Measurements from ENCODE around the gene SVOPL.

Gene SVOPL

DNA sequence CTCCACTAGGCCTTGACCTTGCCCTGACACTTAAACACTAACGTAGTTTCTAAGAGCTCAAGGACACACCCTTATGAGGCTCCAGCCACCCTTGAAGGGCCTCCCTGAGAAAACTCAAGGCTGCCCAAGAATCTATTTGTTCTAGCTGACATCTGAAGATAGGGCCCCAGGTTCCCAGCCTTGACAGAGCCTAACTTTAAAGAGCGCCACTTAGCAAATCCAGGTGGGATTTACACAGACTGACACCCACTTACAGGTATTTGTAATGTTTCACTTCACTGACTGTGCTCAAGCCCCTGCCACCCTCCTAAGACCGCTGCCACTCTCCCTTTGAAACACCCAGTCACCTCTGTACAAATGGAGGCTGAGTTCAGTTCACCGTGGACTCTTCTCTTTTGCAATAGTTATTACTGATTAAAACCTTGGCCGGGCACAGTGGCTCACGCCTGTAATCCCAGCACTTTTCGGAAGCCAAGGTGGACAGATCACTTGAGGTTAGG is 90.4 kb downstream of the SVOPL start:
- no peak for DNase-seq (ENCODE audit: low spot score)
- FAIRE-seq = no peak

DNA sequence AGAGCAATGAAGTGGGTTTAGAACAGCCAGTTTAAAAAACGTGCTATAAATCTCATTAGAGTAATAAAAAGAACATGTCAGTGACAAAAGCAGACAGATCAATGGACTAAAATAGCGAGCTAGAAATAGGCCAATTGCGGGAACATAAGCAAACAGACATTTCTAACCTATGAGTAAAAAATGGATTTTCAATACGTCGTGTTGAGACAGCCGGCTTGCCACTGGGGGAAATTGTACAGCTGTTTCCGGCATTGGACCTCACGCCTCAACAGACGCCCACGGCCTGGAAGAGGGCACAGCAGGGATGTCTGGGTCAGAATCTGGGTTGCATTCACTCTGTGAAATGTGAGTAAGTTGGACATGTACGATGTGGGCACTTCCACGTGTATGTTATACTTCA is 92.9 kb downstream of the SVOPL start:
- FAIRE-seq (no peak), DNase-seq (ENCODE audit: low spot score) (peak; percentile 6)

DNA sequence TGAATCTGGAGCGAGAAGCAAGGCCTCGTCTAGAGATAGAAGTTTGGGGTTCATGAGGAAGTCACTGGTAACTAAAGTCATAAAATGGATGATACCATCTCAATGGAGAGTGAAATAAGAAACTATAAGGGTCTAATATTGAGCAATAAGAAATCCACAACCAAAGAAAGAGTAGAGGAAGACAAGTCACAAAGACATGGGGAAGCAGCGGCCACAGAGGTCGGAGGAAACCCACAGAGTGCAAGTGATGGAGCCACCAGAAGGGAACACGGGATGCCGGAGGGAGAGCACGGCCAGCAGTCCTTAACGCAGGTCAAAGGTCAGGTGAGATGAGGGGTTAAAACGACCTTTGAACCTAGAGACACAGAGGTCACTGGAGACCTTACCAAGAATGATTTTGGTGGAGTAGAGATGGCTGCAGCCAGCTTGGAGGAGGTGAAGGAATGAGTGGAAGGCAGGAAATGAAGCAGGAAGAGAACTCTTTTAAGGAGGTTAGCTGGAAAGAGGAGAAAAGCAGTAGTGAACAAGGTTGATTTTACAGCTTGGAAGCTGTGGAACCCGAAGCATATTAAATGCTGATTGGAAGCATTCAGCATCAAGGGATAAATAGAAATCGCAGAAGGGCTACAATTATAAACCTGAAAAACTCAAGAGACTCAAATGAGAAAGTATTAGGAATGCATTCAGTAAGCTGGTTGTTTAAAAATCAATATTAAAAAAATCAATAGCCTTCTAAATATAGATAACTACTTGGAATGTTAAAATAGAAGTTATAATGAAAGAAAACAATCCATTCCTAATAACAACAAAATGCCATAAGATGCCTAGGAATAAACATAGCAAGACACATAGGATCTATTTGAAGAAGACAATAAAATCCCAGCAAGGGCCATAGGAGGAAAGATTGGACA is 93.7 kb downstream of the SVOPL start:
- FAIRE-seq (no peak), DNase-seq (ENCODE audit: low spot score) (no peak)

DNA sequence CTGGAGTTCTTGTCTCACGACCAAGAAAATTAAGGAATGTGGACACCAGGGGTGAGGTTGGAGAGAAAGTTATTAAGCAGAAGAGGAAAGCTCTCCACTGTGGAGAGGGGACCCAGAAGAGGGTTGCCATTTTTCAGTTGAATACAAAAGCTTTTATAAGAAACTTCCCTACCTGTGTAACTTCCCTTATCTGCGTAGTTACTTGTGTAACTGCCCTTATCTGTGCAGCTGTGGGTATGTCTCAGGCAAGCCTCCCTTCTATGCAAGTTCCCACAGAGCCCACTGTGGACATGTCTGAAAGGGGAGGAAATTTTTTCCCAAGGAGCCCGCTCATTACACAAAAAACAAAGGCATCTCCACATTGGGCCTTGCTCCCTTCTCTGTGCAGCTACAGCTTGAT is 94.9 kb downstream of the SVOPL start:
- no peak for FAIRE-seq
- DNase-seq (ENCODE audit: low spot score) = no peak

DNA sequence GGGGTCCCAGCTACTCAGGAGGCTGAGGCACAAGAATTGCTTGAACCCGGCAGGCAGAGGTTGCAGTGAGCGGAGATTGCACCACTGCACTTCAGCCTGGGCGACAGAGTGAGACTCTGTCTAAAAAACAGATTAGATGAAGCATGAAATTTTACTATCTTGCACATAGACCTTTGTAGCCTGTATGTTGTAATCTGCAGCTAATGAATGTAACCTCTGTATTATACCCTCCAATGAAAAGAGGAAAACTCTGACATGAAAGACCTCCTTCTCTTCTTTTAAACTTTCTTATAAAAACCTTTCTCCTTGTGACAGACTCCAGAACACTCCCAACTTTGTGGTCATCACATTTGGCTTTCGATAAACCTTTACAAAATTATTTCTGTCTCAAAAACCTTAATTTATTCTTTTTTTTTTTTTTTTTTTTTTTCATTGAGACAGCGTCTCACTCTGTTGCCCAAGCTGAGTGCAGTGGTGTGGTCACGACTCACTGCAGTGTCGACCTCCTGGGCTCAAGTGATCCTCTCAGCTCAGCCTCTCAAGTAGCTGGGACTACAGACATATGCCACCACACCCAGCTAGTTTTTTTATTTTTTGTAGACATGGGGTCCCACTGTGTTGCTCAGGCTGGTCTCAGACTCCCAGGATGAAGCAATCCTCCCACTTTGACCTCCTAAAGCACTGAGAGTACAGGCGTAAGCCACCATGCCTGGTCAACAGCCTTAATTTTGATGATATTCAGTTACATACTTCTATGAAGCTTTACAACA is 97.4 kb downstream of the SVOPL start:
- FAIRE-seq (no peak), DNase-seq (ENCODE audit: low spot score) (no peak)

DNA sequence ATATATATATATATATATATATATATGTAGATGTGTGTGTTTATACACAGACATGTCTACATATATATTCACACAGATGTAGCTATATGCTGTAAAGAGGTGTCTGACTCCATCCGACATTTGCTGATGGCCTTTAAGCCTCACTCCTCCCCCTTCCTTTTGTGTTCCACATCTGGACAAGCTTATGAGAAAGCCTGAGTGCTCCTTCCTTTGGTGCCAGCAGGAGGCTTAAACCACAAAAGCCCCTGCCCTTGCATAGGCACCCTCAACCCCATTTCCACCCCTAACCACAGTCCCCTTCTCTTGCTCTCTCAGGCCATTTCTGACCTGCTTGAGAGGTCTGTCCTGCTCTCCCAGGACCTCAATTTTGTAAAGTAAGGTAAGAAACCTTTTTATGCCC is 98.7 kb downstream of the SVOPL start:
- no peak for FAIRE-seq
- DNase-seq (ENCODE audit: low spot score) = no peak

DNA sequence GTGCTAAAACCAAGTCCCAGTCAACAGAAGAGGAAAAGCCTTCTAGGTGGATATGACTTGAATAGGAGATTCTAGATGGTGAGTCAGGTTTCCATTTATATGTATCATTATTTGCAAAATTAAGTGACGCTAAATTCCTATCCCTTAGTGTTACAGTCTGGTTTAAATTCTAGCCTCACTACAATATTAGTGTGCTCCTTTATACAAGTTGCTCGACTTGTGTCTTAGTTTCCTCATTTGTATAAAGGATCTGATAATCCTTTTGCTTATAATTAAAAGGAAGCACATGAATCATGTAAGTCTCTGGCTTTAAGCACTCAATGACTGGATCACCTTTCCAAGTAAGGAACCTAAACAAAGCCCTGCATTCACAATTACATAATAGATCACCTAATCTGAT is 105.7 kb downstream of the SVOPL start:
- FAIRE-seq = no peak
- no peak for DNase-seq (ENCODE audit: low spot score)

DNA sequence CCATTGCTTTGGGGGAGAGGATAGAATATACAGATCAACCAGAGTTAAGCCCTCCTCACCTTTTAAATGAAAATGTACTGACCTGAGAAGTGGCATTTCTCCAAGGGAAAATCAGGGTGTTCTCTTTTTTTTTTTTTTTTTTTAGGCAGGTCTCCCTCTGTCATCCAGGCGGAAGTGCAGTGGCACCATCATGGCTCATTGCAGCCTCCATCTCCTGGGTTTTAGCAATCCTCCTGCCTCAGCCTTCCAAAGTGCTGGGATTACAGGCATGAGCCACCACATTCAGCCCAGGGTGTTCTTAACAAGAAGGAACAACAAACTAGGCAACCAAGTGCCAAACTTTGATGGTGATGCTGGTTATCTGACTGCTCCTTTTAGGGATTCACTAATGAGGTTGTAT is 111.0 kb downstream of the SVOPL start:
- FAIRE-seq = no peak
- DNase-seq (ENCODE audit: low spot score) = no peak

DNA sequence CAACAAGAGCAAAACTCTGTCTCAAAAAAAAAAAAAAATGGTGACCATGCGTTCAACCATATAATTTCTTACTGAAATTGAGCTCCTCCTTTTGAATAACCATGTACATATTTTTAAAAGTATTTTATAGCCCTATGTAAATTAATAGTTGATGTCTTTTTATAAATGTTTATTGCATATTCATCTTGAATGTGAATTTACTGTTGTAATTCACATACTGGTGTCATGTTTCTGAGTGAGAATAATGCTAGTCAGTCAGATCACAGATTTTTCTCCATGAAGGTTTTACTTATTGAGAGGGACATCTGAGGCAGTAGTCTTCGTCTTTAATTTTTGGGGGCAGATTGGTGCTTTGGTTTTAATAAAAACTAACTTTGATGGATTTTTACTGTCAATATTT is 112.2 kb downstream of the SVOPL start:
- FAIRE-seq (no peak), DNase-seq (ENCODE audit: low spot score) (no peak)

DNA sequence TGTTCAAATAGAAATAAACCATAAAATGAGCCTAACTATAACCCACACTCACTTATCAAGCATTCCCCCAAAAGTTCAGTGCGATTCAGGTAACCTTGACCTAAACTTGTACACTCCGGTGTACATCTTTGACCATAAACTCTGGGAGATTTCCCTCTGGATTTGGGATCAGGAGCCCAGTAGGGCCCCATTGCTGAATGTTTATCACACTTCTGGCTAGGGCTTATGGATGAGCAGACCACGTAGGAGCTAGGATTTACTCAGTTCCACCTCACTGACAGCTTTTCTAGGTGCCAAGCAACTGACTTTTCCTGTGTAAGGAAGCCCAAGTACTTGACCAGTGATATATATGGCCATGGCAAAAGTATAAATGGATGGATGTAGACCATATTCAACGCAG is 113.7 kb downstream of the SVOPL start:
- no peak for FAIRE-seq

DNA sequence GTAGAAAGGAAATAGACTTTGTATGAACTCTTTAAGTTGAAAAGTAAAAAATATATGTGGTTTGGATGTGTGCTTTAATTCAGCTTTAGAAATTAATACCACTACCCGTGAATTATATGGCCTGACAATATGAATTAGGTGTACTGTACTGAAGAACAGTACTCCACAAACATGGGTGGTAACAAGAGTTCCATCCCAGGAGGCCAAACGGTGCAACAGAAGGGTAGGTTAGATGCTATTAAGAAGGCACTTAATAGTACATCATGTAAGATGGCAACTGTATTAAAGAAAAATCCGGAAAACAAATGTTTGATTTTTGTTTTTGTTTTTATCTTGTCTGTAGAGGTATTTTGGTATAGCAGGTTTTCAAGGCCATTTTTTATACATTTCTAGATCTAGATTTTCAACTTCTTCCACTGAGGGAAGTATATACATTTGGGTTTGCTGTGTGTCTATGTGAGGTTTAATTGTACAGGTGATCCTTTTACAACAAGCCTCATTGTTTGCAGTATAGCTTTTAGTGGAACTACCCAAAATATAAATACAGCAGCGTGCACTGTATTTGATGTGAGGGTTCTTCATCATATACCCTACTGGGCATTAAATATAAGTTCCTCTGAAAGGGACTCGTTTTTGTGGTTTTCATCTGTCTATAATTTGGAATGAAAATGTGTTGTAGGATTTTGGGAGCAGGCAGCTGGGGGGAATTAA is 115.7 kb downstream of the SVOPL start:
- no peak for DNase-seq (ENCODE audit: low spot score)
- no peak for FAIRE-seq

More for the DNA sequence above, 113.7 kb downstream of the SVOPL start:
- no peak for DNase-seq (ENCODE audit: low spot score)

DNA sequence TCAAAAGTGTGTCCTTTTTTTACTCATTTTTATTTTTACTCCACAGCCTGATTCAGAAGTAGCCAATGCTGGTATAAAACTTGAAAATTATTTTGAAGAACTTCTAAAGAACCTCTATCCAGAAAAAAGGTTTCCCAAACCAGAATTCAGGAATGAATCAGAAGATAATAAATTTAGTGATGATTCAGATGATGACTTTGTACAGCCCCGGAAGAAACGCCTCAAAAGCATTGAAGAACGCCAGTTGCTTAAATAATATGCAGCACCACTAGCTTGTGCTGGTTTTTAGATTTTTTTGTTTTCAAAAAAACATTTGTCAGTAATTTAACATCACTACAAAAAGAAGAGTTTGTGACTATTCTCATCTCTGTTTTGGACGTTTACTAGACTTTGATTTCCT is 116.5 kb downstream of the SVOPL start:
- DNase-seq (ENCODE audit: low spot score) (no peak), FAIRE-seq (no peak)

DNA sequence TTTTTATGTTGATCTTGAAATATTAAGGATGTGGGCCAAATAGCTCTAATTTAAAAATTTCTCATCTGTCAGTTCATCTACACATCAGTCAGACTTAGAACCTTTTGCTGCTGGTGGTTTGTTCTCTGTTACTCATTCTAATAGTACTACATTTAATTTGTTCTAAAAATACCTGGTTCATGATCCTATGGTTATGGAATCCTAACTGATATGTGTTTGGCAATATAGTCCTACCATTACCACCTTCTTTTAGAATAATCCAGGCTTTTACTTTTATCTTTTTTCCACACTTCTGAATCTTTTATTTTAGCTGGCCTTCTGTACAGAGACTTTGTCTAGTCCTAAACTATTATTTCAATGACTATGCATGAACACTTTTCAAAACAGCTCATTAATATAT is 116.9 kb downstream of the SVOPL start:
- no peak for FAIRE-seq
- DNase-seq (ENCODE audit: low spot score) = no peak

DNA sequence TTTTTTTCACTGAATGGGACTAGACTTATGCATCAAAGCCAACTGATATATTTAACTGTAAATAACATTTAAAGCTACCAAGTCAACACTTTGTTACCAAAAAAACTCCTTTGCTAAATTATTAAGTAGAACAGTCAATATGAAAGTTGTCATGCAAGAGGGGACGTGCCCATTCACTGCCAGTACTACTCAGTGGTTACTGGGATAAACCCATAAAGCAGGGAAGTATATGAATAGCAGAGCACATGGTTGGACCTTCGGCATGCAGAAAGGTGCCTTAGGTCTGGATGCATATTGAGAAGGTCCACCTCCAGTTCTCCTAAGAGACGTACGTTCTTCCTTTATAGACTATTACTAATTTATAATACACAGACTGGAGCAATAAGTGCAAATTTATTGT is 120.1 kb downstream of the SVOPL start:
- FAIRE-seq = no peak

DNA sequence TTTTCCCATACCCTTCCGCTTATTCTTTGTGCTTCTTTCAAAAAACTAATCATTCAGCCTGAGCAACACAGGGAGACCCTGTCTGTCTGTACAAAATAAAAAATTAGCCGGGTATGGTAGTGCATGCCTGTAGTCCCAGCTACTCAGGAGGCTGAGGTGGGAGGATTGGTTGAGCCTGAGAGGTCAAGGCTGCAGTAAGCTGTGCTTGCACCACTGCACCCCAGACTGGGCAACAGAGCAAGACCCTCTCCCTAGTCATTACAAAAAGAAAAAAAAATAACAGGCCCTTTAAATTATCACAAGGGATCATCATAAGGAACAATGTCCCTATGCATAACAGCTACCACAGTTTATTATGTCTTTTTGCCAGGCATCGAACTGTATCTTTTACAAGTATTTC is 121.5 kb downstream of the SVOPL start:
- no peak for DNase-seq (ENCODE audit: low spot score)
- no peak for FAIRE-seq

More for the DNA sequence above, 120.1 kb downstream of the SVOPL start:
- no peak for DNase-seq (ENCODE audit: low spot score)

DNA sequence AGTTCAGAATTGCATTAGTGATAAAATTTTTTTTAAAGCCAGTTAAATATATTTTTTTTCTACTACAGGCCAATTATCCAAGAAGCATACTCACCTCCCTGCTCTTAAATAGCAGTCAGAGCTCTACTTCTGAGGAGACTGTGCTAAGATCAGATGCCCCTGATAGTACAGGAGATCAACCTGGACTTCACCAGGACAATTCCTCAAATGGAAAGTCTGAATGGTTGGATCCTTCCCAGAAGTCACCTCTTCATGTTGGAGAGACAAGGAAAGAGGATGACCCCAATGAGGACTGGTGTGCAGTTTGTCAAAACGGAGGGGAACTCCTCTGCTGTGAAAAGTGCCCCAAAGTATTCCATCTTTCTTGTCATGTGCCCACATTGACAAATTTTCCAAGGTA is 122.0 kb downstream of the SVOPL start:
- no peak for DNase-seq (ENCODE audit: low spot score)
- FAIRE-seq = no peak

DNA sequence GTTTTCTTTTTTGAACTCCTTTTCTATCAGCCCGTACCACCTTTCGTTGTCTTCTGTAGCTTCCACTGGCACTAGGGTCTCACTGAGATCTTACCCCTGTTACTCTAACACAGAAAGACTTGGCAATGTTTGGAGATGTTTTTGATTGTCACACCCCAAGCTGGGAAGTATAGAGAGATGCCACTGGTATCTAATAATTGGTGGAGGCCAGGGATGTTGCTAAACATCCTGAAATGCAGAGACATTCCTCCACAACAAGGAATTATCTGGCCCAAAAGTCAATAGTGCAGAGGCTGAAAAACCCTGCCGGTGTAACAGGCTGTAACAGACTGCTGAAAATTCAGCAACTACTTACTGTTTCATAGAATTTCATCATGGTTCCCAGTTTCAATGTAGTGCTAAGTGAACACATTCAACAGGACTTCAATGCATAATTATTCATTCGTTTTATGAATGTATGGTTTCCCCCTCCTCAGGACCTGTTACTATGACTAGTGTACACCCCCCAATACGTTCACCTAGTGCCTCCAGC is 125.2 kb downstream of the SVOPL start:
- DNase-seq (ENCODE audit: low spot score) = no peak
- FAIRE-seq = no peak

DNA sequence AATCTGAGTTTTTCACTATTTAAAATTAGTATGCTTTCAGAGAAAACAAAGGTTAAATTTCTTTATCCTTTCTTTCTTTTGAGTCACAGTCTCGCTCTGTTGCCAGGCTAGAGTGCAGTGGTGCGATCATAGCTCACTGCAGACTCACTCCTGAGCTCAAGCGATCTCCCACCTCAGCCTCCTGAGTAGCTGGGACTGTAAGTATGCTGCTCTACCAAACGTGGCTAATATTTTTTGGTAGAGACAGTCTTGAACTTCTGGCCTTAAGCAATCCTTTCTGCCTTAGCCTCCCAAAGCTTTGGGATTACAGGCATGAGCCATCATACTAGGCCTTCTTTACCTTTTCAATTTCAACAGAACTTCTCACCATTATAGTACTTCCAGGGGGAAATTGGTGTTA is 127.4 kb downstream of the SVOPL start:
- FAIRE-seq (no peak), DNase-seq (ENCODE audit: low spot score) (no peak)

DNA sequence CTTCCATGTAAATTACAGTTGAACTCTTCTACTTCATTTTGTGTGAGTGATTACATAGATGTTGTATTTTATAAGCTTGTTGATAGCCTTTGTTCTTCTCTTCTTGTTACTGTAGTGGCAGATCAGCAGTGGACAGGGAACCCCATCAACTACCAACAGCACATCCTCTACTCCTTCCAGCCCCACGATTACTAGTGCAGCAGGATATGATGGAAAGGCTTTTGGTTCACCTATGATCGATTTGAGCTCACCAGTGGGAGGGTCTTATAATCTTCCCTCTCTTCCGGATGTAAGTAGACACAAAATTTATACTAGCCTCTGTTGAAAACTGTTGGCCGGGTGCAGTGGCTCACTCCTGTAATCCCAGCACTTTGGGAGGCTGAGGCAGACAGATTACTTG is 130.4 kb downstream of the SVOPL start:
- DNase-seq (ENCODE audit: low spot score) = no peak
- FAIRE-seq = no peak

DNA sequence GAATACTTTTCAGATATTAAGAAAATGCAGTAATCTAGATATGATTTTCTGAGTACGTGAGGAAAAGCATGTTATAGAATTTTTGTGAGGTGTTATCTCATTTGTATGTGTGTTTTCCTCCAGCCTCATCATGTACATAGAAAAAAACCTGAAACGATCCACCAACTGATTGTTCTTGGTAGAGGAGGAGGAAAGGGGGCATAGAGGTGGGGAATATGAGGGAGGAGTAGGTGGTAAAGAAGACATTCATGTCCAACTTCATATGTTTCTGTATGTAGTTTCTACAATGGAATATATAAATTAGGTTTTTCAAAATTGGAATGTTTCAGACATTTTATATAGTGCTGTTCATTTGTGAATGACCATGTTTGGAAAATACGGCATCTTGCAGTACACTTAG is 131.7 kb downstream of the SVOPL start:
- no peak for DNase-seq (ENCODE audit: low spot score)
- FAIRE-seq = no peak

DNA sequence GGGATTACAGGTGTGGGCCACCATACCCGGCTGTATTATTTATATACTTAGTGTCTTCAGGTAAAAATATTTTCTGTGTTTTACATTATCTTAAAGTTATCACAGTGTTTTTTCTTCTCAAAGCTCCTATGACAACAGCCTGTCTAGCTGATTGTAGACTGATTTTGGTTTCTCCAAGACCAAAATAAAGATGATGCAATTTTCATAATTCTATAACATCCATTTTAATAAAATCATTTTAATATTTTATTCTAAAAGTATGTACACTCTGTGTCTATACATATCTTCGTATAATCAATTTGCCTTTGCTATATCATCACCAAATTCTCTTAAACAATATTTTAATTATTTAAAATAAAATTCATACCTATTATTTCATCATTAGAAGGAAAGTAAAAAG is 132.5 kb downstream of the SVOPL start:
- DNase-seq (ENCODE audit: low spot score) (no peak), FAIRE-seq (no peak)
